ENCODE measurements around the gene YTHDF2. TPM values are rescaled to one million over a fixed set of nuclear protein-coding genes. Genes with fewer than 3 reads are reported as not detected.
"Not testable (repeated sequence)": the region's sequence is repeated elsewhere in the genome, so short reads cannot be mapped to it uniquely, and the experiment has no call there.

YTHDF2 gene
- total RNA-seq, 1 donor from 2014 or later: 150 TPM

GRCh38 chr1:28718586-28719331 lies 18.0 kb upstream of the YTHDF2 start:
- H3K27me3 Mint-ChIP-seq (ENCODE audit: low read depth): no peaks in the 10 kb centered on the region
- TF ChIP-seq CTCF (conservative IDR thresholded peaks at IDR 0.05): no peak
- no peak for DNase-seq (ENCODE audit: low read depth, low spot score)
- H3K36me3 Mint-ChIP-seq (ENCODE audit: low read depth): peaks cover 11% of the 10 kb centered on the region
- no peaks in the 10 kb centered on the region for H3K4me1 Mint-ChIP-seq
- peaks cover 4% of the 10 kb centered on the region for H3K9me3 Mint-ChIP-seq
- peak overlapping the region; percentile 36 for H3K27ac Mint-ChIP-seq (ENCODE audit: unreplicated experiment)
- no peak overlapping the region for H3K4me3 Mint-ChIP-seq

DNA sequence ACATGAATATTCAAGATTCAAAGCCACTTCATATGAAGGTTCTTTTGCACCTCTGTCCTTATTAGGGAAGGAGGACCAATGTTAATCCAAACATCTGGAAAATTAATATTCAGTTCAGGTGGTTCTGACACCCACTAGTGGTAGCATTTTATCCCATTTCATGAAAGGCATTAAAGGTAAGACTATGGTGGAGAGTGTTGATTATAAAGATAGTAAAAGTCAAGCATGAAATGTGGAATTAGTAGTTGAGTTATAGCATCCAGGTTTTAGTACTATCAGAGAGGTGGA lies 17.5 kb upstream of the YTHDF2 start:
- DNase-seq (ENCODE audit: low read depth, low spot score): no peak
- Mint-ChIP-seq H3K4me3 (no peak overlapping the region), H3K27me3 (ENCODE audit: low read depth) (no peaks in the 10 kb centered on the region), H3K4me1 (no peaks in the 10 kb centered on the region), H3K36me3 (ENCODE audit: low read depth) (peaks cover 7% of the 10 kb centered on the region), H3K27ac (ENCODE audit: unreplicated experiment) (no peak overlapping the region), H3K9me3 (peaks cover 4% of the 10 kb centered on the region)
- TF ChIP-seq CTCF (conservative IDR thresholded peaks at IDR 0.05): no peak

GRCh38 chr1:28720376-28720775 lies 16.4 kb upstream of the YTHDF2 start:
- Mint-ChIP-seq H3K9me3 (peaks cover 4% of the 10 kb centered on the region), H3K4me1 (no peaks in the 10 kb centered on the region), H3K27ac (ENCODE audit: unreplicated experiment) (no peak overlapping the region), H3K36me3 (ENCODE audit: low read depth) (peaks cover 2% of the 10 kb centered on the region), H3K4me3 (no peak overlapping the region), H3K27me3 (ENCODE audit: low read depth) (no peaks in the 10 kb centered on the region)
- no peak for DNase-seq (ENCODE audit: low read depth, low spot score)
- TF ChIP-seq CTCF (conservative IDR thresholded peaks at IDR 0.05): no peak

DNA sequence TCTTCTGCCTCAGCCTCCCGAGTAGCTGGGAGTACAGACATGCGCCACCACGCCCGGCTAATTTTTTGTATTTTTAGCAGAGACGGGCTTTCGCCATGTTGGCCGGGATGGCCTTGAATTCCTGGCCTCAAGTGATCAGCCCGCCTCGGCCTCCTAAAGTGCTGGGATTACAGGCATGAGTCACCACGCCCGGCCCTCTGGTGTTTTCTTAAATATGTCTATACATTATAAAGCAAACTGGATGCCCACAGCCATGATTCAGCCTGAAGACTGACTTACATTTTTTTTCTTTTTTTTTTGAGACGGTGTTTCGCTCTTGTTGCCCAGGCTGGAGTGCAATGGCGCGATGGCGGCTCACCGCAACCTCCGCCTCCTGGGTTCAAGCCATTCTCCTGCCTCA lies 14.8 kb upstream of the YTHDF2 start:
- not testable (repeated sequence) for DNase-seq (ENCODE audit: low read depth, low spot score); H3K4me1 Mint-ChIP-seq; H3K36me3 Mint-ChIP-seq (ENCODE audit: low read depth); H3K4me3 Mint-ChIP-seq; H3K27me3 Mint-ChIP-seq (ENCODE audit: low read depth); H3K9me3 Mint-ChIP-seq; H3K27ac Mint-ChIP-seq (ENCODE audit: unreplicated experiment)

GRCh38 chr1:28725365-28725764 lies 11.4 kb upstream of the YTHDF2 start:
- not testable (repeated sequence) for DNase-seq (ENCODE audit: low read depth, low spot score); H3K4me3 Mint-ChIP-seq; H3K36me3 Mint-ChIP-seq (ENCODE audit: low read depth); H3K27me3 Mint-ChIP-seq (ENCODE audit: low read depth); H3K4me1 Mint-ChIP-seq; H3K9me3 Mint-ChIP-seq; H3K27ac Mint-ChIP-seq (ENCODE audit: unreplicated experiment)

DNA sequence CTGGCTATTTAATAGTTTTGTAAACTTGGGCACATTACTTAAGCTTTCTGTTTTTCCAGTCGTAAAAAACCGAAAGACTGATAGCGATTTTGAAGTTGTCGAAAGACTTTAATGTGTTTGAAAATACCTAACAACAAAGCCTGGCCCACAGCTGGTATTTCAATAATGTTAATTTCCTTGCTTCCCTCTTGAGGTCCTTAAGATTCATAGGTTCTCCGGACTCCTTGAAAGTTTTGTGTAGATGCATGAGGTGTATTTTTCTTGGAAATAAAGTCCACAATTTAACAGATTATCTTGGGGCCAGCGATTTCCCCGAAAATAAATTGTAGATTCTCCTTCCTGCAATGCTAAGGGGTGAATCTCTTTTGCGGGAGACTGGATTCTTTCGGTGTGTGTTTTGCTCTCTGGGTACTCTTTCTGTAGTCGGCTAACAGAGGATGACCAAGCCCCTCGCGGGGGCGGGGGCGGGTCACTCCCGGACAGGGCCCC lies 735 bp upstream of the YTHDF2 start:
- no peak for TF ChIP-seq CTCF (conservative IDR thresholded peaks at IDR 0.05)
- Mint-ChIP-seq H3K36me3 (ENCODE audit: low read depth) (peaks cover 21% of the 10 kb centered on the region), H3K4me3 (peak overlapping the region; percentile 96), H3K27ac (ENCODE audit: unreplicated experiment) (peak overlapping the region; percentile 98), H3K27me3 (ENCODE audit: low read depth) (peaks cover 4% of the 10 kb centered on the region), H3K9me3 (no peaks in the 10 kb centered on the region), H3K4me1 (peaks cover 38% of the 10 kb centered on the region)
- no peak for DNase-seq (ENCODE audit: low read depth, low spot score)

Data from neural crest cell (in vitro differentiated cells).